Limb (tissue), 2 donors: Measurements from ENCODE around the gene CHST1.
A peak's percentile ranks its signal among the peaks of the same experiment; 100 is the strongest.

Experiments
- DNase-seq, 2 donors: peaks; one replicate each; pipeline ENCODE4 v3.0.0-alpha.2; 2016; ENCODE audit errors: extremely low spot score in 2 of 2

Gene CHST1

DNA sequence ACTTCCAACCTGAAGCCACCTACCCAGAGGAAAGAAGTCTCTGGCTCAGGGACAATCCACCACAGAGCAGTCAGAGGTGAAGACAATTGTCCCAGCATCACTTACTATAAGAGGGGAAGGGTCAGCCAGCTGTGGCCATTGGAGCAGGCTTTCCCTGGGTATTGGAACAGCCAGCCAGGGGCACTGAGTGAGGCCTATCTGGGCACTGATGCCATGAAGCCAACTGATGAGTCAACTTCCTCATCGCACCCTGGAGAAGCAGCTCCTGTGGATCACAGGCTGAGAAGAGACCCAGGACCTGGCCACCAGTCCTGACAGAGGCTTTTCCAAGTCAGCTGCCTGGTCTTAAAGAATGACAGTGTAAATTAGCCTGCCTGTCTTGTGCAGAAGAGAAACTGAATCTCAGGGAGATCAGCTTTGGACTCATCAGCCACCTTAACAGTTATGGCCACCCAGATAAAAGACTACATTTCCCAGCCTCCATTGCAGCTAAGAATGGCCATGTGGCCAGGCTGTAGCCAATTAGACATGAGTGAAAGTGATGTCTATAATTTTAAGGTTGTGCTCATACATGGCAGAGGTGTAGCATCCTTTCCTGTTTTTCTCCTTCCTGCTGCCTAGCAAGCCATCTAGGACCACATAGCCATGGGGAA lies 19.0 kb downstream of the CHST1 start:
- no peak for DNase-seq

DNA sequence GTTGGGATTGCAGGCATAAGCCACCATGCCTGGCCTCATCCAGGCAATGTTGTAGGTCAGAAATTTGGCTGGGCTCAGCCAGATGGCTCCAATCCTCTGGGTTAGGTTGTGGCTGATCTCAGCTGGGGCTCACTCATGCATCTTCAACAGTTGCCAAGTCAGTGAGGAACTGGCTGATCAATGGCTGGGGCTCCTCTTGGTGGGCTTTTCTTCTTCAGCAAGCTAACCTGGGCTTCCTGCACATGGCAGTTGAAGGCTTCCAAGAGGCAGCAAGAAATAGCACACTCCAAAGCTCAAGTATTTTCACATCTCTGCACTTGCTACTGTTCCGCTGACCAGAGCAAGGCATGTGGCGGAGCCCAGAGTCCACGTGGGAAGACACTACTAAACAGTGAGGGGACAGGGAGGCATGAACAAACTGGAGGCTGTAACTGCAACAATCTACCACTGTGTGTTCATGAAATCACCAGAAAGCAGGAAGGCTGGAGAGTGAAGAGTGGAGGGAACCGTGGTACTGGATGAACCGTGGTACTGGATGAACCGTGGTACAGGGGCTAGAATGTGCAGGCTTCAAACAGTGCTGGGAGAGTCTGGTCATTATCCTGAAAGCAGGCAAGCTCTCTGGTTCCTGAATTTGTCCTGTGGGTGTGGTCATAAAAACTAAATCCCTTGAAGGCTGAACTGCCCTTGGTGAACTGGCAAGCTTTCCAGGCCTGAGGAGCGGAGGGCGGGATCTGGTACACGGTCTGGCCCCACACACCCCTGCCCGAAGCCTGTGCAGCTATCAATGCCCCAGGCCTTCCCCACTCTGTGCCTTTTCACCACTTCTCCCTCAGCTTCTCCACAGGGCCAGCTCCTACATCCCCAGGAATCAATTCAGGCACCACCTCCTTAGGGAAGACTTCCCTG lies 20.2 kb downstream of the CHST1 start:
- no peak for DNase-seq

- DNase-seq: no peak
Observed at GRCh38 chr11:45643598-45644260, 21.7 kb downstream of the CHST1 start.

DNA sequence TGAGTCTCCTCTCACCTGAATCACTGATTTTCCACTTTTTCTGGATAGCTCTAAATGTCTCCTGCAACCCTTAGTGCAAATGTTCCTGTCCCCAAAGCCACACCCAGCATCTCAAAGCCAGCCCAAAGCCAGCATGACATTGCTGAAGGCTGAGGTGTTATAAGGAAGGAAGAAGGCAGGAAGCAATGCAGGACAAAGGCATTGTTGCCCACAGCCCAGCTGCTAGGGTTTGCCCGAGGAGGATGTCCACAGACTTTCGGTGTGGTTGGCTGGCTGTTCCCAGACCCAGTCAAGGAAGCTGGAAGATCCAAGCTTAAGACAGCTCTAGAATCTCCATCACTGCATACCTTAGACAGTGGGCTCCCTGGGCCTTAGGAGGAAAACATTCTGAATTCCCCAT lies 23.5 kb downstream of the CHST1 start:
- no peak for DNase-seq

- DNase-seq: no peak
Observed at GRCh38 chr11:45638051-45638450, 27.4 kb downstream of the CHST1 start.

DNA sequence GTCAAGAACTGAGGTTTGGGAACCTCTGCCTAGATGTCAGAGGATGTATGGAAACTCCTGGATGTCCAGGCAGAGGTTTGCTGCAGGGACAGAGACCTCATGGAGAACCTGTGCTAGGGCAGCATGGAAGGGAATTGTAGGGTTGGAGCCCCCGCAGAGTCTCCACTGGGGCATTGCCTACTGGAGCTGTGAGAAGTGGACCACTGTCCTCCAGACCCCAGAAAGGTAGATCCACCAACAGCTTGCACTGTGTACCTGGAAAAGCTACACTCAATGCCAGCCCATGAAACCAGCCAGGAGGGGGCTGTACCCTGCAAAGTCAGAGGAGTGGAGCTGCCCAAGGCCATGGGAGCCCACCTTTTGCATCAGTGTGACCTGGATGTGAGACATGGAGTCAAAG lies 29.5 kb downstream of the CHST1 start:
- no peak for DNase-seq

DNA sequence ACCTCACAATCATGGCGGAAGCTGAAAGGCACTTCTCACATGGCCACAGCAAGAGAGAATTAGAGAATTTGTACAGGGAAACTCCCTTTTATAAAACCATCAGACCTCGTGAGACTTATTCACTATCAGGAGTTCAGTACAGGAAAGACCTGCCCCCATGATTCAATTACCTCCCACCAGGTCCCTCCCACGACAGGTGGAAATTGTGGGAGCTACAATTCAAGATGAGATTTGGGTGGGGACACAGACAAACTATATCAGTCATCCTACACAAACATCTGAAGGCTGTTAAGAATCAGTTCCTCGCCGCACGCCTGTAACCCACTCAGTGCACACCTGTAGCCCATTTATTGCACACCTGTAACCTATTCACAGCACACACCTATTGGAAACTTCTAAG lies 39.8 kb downstream of the CHST1 start:
- no peak for DNase-seq

DNA sequence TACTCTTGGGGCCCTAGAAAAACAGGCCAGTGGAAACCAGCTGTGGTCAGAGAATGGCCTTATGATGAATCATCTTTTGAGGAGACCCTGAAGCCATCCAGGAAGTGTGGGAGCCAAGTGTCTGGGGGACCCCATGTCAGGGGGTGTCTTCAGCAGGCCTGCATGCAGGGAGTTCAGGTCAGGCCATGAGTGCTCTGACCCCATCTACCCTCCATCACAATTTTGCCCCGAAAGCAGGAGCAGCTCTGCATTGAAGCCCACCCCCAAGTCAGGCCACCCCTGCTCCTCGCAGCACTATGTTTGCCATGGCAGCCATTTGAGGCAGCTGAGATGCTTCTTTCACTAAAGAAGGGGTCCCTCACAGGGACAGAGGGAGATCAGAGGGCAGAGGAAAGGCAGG lies 41.3 kb downstream of the CHST1 start:
- no peak for DNase-seq

DNA sequence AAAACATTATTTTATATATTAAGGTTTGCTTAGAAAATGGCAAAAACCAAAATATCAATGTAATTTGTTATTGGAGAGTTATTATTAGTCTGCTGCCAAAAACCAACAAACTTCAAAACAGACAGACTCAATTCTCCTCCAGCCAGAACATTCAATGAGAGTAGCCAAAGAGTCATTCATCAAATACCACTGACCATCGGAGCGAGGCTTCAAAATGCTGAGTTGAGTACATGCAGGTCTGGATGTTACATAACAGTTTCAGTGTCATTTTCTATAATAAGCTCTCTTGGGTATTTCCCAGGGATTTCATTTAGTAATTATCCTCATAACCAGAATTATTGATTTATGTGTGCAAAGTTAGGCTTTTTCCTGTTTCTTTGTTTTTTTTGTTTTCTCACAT lies 42.6 kb downstream of the CHST1 start:
- DNase-seq: no peak

DNA sequence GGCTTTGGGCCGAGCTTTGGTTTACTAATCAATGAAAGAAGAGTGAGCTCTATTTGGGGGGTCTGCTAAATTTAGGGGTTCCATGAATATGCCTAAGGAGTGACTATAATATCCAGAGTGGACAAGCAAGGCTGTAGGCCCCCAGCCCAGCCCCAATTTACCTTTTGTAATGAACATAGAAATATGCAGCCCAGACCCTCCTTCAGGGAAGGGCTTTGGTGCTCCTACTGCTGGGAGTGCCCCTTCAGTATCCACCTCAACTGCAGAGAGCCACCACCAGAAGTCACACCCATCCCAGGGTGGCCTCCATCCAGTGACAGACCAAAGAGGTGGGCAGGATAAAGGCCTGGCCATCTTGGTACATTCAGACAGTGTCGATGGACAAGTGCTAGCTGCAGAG lies 43.1 kb downstream of the CHST1 start:
- DNase-seq: no peak

GRCh38 chr11:45621588-45621987 lies 43.8 kb downstream of the CHST1 start:
- no peak for DNase-seq

DNA sequence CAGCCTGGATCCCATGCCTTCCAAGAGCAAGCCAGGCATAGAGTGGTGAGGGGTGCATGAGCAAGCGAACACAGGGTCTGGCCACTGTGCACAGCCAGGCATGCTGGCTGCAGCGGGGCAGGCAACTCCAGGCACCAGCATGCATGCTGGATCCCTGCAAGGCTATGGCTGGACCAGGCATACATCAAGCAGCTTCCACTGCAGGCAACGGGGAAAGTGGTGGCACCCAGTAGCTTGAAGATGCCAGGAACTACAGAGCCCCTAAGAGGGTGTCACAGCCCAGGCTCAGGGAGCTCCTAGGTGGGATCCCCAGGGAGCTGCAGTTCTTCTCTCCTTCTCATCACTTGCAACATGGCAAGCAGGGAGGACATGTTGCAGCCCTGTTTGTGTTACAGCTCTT lies 45.2 kb downstream of the CHST1 start:
- no peak for DNase-seq

DNA sequence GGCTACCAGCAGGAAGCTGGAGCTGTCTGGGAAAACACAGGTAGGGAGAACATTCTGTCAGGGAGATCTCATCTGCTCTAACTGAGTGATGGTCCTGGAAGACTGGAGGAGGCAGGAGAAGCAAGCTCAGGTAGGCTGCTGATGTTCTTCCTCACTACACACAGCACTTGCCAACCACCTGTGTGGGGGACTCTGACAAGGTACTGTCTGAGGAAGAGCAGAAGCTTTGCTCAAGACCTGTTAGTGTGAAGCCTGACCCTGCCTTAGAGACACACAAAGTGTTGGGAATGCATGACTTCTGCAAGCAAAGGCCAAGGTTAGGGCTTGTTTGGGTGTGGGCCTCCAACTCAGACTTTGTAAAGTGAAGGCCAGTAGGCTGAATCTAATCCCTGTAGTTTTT lies 46.5 kb downstream of the CHST1 start:
- DNase-seq: no peak

GRCh38 chr11:45617871-45618601 lies 47.4 kb downstream of the CHST1 start:
- DNase-seq: no peak

- no peak for DNase-seq
Observed at GRCh38 chr11:45616802-45617549, 48.4 kb downstream of the CHST1 start.

- DNase-seq: no peak
Observed at GRCh38 chr11:45615182-45615792, 50.1 kb downstream of the CHST1 start.

DNA sequence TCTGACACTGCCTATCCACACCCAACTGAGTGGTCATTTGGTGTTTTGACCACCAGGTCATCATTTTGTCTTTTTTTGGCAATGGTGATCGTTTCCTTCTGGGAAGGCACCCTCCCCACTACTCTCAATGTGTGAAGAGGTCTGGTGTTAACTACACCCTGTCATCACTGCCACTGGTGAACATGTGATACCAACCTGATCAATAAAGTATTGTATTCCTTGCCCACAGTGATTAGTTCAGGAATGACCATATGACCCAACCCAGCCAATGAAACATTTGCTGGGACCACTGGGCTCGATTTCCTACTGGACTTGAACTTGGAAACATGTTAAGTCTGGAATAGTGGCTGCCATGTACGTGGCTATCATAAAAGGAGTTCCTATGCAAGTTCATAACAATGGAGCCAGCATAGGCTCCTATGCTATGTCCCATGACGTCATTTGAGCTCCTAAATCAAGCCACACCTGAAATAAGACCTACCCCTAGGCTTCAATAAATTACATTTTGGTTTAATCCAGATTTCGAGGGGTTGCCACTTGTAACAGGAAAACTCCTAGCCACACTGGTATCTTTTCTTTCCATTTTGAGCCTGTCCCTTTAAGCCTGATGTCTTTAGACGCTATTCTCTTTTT lies 51.1 kb downstream of the CHST1 start:
- no peak for DNase-seq

GRCh38 chr11:45610627-45611026 lies 54.8 kb downstream of the CHST1 start:
- DNase-seq: peak in 1 of 2 donors; percentile 18

GRCh38 chr11:45609902-45610301 lies 55.5 kb downstream of the CHST1 start:
- DNase-seq: peak in 1 of 2 donors; percentile 9

- no peak for DNase-seq
Observed at GRCh38 chr11:45609337-45609736, 56.1 kb downstream of the CHST1 start.
